B cell (primary cell): ENCODE measurements around the gene CBL.

Experiments used
- CTCF ChIP-seq: fragments of 200-600 bp; IDR thresholded peaks from one replicate; pipeline ENCODE4 v1.8.0; 2022; ENCODE audit warnings: antibody characterized with exemption, mild to moderate bottlenecking
- EZH2 ChIP-seq: IDR thresholded peaks from 2 replicates; pipeline ENCODE4 v1.6.1; 2012; ENCODE audit warnings: borderline replicate concordance, low read depth, mild to moderate bottlenecking, moderate library complexity, low read length; ENCODE audit not compliant: insufficient read depth, poor library complexity, severe bottlenecking

DNA sequence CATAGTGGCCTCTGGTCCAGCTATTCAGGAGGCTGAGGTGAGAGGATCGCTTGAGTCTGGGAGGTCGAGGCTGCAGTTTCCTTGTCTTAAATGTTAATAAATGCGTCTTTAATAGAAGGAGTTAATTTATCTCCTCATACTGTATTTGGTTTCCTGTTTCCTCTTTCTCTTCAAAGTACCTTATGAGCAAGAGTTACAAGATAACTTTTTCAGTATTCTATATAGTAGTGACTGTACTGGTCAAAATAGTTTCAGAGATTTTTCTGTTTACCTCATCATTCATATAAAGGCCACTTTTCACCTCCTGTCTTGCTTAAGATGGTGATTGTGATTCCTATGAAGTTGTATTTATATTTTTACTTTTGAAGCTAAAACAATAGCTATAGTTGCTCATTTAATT lies 59.9 kb downstream of the CBL start:
- no peak for TF ChIP-seq CTCF
- no peak for TF ChIP-seq EZH2
